HEK293 (cell line): ENCODE results near the gene MTOR.
A peak's percentile ranks its signal among the peaks of the same experiment; 100 is the strongest.

Experiments
- CTCF ChIA-PET: fragments of 350-600 bp; formaldehyde crosslinking; extraction: SDS; loops from one replicate; lab custom pipeline; 2021; ENCODE audit warnings: antibody characterized with exemption; lab: Yijun Ruan, JAX
- POLR2A ChIA-PET: fragments of 300-600 bp; formaldehyde crosslinking; extraction: SDS; loops from one replicate; lab custom pipeline; 2020; ENCODE audit warnings: antibody characterized with exemption, inconsistent platforms; lab: Yijun Ruan, JAX
- H3K27ac ChIP-seq: fragments of 200-500 bp; sonication (Bioruptor generic); 2 replicates; pipeline ENCODE4 v1.5.1; 2014; ENCODE audit warnings: low read depth, low read length, control low read depth, inconsistent platforms; ENCODE audit errors: extremely low read depth
- H3K36me3 ChIP-seq, 2 experiments: fragments of 200-500 bp in 1 of 2; sonication (Bioruptor generic) in 1 of 2; 1 replicate in 1 of 2; 2 replicates in 1 of 2; pipeline ENCODE4 v1.5.1; 2014 to 2017; ENCODE audit warnings: inconsistent platforms in 2 of 2, low read length in 2 of 2; ENCODE audit not compliant: control insufficient read depth in 2 of 2, insufficient read depth in 1 of 2
- H3K4me1 ChIP-seq: fragments of 200-500 bp; sonication (Bioruptor generic); 2 replicates; pipeline ENCODE4 v1.5.1; 2014; ENCODE audit warnings: mild to moderate bottlenecking, low read length, inconsistent platforms; ENCODE audit not compliant: control insufficient read depth, insufficient read depth
- H3K4me3 ChIP-seq: 2 replicates; pipeline ENCODE4 v1.5.1; 2011; ENCODE audit warnings: low read depth, mild to moderate bottlenecking, control low read depth, low read length, moderate library complexity
- H3K9me3 ChIP-seq: fragments of 200-500 bp; sonication (Bioruptor generic); 2 replicates; pipeline ENCODE4 v1.5.1; 2014; ENCODE audit warnings: low read depth, low read length, inconsistent platforms; ENCODE audit not compliant: control insufficient read depth, insufficient read depth
- KLF10 ChIP-seq: fragments of 450-650 bp; IDR thresholded peaks from 2 replicates; pipeline ENCODE4 v1.5.1; 2018; ENCODE audit warnings: missing biosample characterization, mild to moderate bottlenecking, missing genetic modification characterization
- PATZ1 ChIP-seq: fragments of 450-650 bp; formaldehyde crosslinking; IDR thresholded peaks from 2 replicates; pipeline ENCODE4 v1.5.1; 2016; ENCODE audit warnings: missing biosample characterization, missing genetic modification characterization
- PRDM1 ChIP-seq: fragments of 450-650 bp; formaldehyde crosslinking; IDR thresholded peaks from 2 replicates; pipeline ENCODE4; 2016; ENCODE audit warnings: missing biosample characterization, missing genetic modification characterization
- RBAK ChIP-seq: fragments of 450-650 bp; formaldehyde crosslinking; IDR thresholded peaks from 2 replicates; pipeline ENCODE4 v1.5.1; 2016; ENCODE audit warnings: missing biosample characterization, missing genetic modification characterization
- ZBTB21 ChIP-seq: fragments of 450-650 bp; formaldehyde crosslinking; IDR thresholded peaks from 2 replicates; pipeline ENCODE4 v1.5.1; 2017; ENCODE audit warnings: missing biosample characterization, missing genetic modification characterization
- ZBTB6 ChIP-seq: fragments of 450-650 bp; formaldehyde crosslinking; IDR thresholded peaks from 2 replicates; pipeline ENCODE4 v1.5.1; 2017; ENCODE audit warnings: missing biosample characterization, missing genetic modification characterization
- ZNF10 ChIP-seq: fragments of 450-650 bp; formaldehyde crosslinking; IDR thresholded peaks from 2 replicates; pipeline ENCODE4 v1.5.1; 2017; ENCODE audit warnings: missing biosample characterization, missing genetic modification characterization
- ZNF366 ChIP-seq: fragments of 450-650 bp; formaldehyde crosslinking; conservative IDR thresholded peaks from 2 replicates; pipeline ENCODE4 v1.5.1; 2016; ENCODE audit warnings: missing biosample characterization, missing genetic modification characterization
- ZNF449 ChIP-seq: fragments of 450-650 bp; formaldehyde crosslinking; IDR thresholded peaks from 2 replicates; pipeline ENCODE4 v1.5.1; 2017; ENCODE audit warnings: missing biosample characterization, mild to moderate bottlenecking, missing genetic modification characterization, moderate library complexity
- ZNF514 ChIP-seq: fragments of 450-650 bp; formaldehyde crosslinking; IDR thresholded peaks from 2 replicates; pipeline ENCODE4 v1.5.1; 2016; ENCODE audit warnings: missing biosample characterization, missing genetic modification characterization
- ZNF580 ChIP-seq: fragments of 450-650 bp; formaldehyde crosslinking; IDR thresholded peaks from 2 replicates; pipeline ENCODE4 v1.5.1; 2016; ENCODE audit warnings: missing biosample characterization, missing genetic modification characterization
- ZNF837 ChIP-seq: fragments of 450-650 bp; formaldehyde crosslinking; IDR thresholded peaks from 2 replicates; pipeline ENCODE4 v1.5.1; 2016; ENCODE audit warnings: missing biosample characterization, missing genetic modification characterization

MTOR gene

GRCh38 chr1:11198851-11199594, 63.3 kb downstream of the MTOR start:
- CTCF ChIA-PET = interaction anchor here (0.6 kb wide), 1 partner anchor 257 kb away, joined by 3 read pairs; no protein-coding TSS in a partner anchor
- no peak overlapping the region for H3K27ac ChIP-seq
- POLR2A ChIA-PET = no interaction called here
- TF ChIP-seq ZNF514 (no peak), ZNF580 (tag by site-specific recombination) (no peak), ZBTB21 (tag by site-specific recombination) (no peak), ZNF449 (no peak), ZNF837 (tag by site-specific recombination) (no peak), RBAK (tag by site-specific recombination) (no peak)
- TF ChIP-seq, all 188 proteins: peak for 0
- Histone ChIP-seq H3K4me3 (no peak overlapping the region), H3K36me3 (peaks cover 32 to 92% of the 10 kb centered on the region in 2 experiments), H3K9me3 (no peaks in the 10 kb centered on the region), H3K4me1 (no peaks in the 10 kb centered on the region)

- H3K4me1 ChIP-seq = no peaks in the 10 kb centered on the region
- H3K4me3 ChIP-seq = no peak overlapping the region
- H3K27ac ChIP-seq = no peak overlapping the region
- TF ChIP-seq ZNF10 (tag by site-specific recombination) (no peak), ZBTB6 (tag by site-specific recombination) (0 out of 2 replicates have a peak, but pooled peaks have one; percentile 33)
- peaks cover 28 to 92% of the 10 kb centered on the region in 2 experiments for H3K36me3 ChIP-seq
- ChIA-PET CTCF (no interaction called here), POLR2A (no interaction called here)
- H3K9me3 ChIP-seq = no peaks in the 10 kb centered on the region
Measured at GRCh38 chr1:11198257-11198656, 64.1 kb downstream of the MTOR start.

- no peaks in the 10 kb centered on the region for H3K9me3 ChIP-seq
- no peak overlapping the region for H3K4me3 ChIP-seq
- POLR2A ChIA-PET = interaction anchor here (0.6 to 0.7 kb wide), 2 partner anchors 23 to 178 kb away, joined by 3 to 5 read pairs; no protein-coding TSS in a partner anchor
- TF ChIP-seq PATZ1 (tag by site-specific recombination) (no peak), PRDM1 (0 out of 2 replicates have a peak, but pooled peaks have one; percentile 16), ZNF366 (no peak)
- CTCF ChIA-PET = interaction anchor here (0.9 kb wide), 1 partner anchor 18 kb away, joined by 3 read pairs; no protein-coding TSS in a partner anchor
- H3K4me1 ChIP-seq = no peaks in the 10 kb centered on the region
- peaks cover 23 to 91% of the 10 kb centered on the region in 2 experiments for H3K36me3 ChIP-seq
- H3K27ac ChIP-seq = no peak overlapping the region
Measured at GRCh38 chr1:11197359-11197758, 65.0 kb downstream of the MTOR start.

- POLR2A ChIA-PET = interaction anchor here (0.7 kb wide), 1 partner anchor 24 kb away, joined by 3 read pairs; no protein-coding TSS in a partner anchor
- H3K27ac ChIP-seq = no peak overlapping the region
- H3K4me1 ChIP-seq = no peaks in the 10 kb centered on the region
- no peak for TF ChIP-seq KLF10 (tag by site-specific recombination)
- TF ChIP-seq, all 188 proteins: peak for 0
- no peaks in the 10 kb centered on the region for H3K9me3 ChIP-seq
- CTCF ChIA-PET = interaction anchor here (0.9 kb wide), 1 partner anchor 17 kb away, joined by 3 read pairs; no protein-coding TSS in a partner anchor
- H3K4me3 ChIP-seq = no peak overlapping the region
- H3K36me3 ChIP-seq = peaks cover 19 to 93% of the 10 kb centered on the region in 2 experiments
Measured at GRCh38 chr1:11196945-11197344, 65.4 kb downstream of the MTOR start.
